Measurements from ENCODE around the gene TUBD1.
"Not testable (repeated sequence)": the region's sequence is repeated elsewhere in the genome, so short reads cannot be mapped to it uniquely, and the experiment has no call there.

TUBD1 gene

GRCh38 chr17:59838052-59838916, 54.5 kb downstream of the TUBD1 start:
- TF ChIP-seq POLR2AphosphoS5 (IDR thresholded peaks at IDR 0.05; ENCODE audit: low read depth, low read length) (peak; percentile 24; the same call in 1 of the 2 replicates), POLR2A (IDR thresholded peaks at IDR 0.05; ENCODE audit: low read depth, low read length) (0 out of 2 replicates have a peak, but pooled peaks have one; percentile 21), TAF1 (IDR thresholded peaks at IDR 0.05; ENCODE audit: borderline replicate concordance, low read depth, low read length) (no peak)
- FAIRE-seq = no peak
- no peak for DNase-seq (ENCODE audit: insufficient read length)

- peak; percentile 14 for FAIRE-seq
- DNase-seq (ENCODE audit: insufficient read length) = no peak
Observed at GRCh38 chr17:59837308-59838051, 55.3 kb downstream of the TUBD1 start.

GRCh38 chr17:59832883-59833379, 59.8 kb downstream of the TUBD1 start:
- no peak for DNase-seq (ENCODE audit: insufficient read length)
- TF ChIP-seq POLR2AphosphoS5 (IDR thresholded peaks at IDR 0.05; ENCODE audit: low read depth, low read length) = no peak
- no peak for TF ChIP-seq TAF1 (IDR thresholded peaks at IDR 0.05; ENCODE audit: borderline replicate concordance, low read depth, low read length)
- no peak for TF ChIP-seq POLR2A (IDR thresholded peaks at IDR 0.05; ENCODE audit: low read depth, low read length)
- no peak for FAIRE-seq

More at GRCh38 chr17:59837308-59838051, 55.3 kb downstream of the TUBD1 start:
- TF ChIP-seq POLR2A (IDR thresholded peaks at IDR 0.05; ENCODE audit: low read depth, low read length) = peak; percentile 99
- peak; percentile 97 for TF ChIP-seq TAF1 (IDR thresholded peaks at IDR 0.05; ENCODE audit: borderline replicate concordance, low read depth, low read length)
- TF ChIP-seq POLR2AphosphoS5 (IDR thresholded peaks at IDR 0.05; ENCODE audit: low read depth, low read length) = peak; percentile 99

- FAIRE-seq = peak; percentile 67
- no peak for TF ChIP-seq POLR2AphosphoS5 (IDR thresholded peaks at IDR 0.05; ENCODE audit: low read depth, low read length)
- no peak for TF ChIP-seq POLR2A (IDR thresholded peaks at IDR 0.05; ENCODE audit: low read depth, low read length)
- no peak for TF ChIP-seq TAF1 (IDR thresholded peaks at IDR 0.05; ENCODE audit: borderline replicate concordance, low read depth, low read length)
Observed at GRCh38 chr17:59830846-59831486, 61.8 kb downstream of the TUBD1 start.

GRCh38 chr17:59830007-59830630, 62.6 kb downstream of the TUBD1 start:
- no peak for FAIRE-seq
- TF ChIP-seq POLR2A (IDR thresholded peaks at IDR 0.05; ENCODE audit: low read depth, low read length) = no peak
- no peak for TF ChIP-seq POLR2AphosphoS5 (IDR thresholded peaks at IDR 0.05; ENCODE audit: low read depth, low read length)
- no peak for TF ChIP-seq TAF1 (IDR thresholded peaks at IDR 0.05; ENCODE audit: borderline replicate concordance, low read depth, low read length)
- DNase-seq (ENCODE audit: insufficient read length) = no peak

More at GRCh38 chr17:59830846-59831486, 61.8 kb downstream of the TUBD1 start:
- DNase-seq (ENCODE audit: insufficient read length) = no peak

GRCh38 chr17:59829217-59830006, 63.3 kb downstream of the TUBD1 start:
- TF ChIP-seq POLR2A (IDR thresholded peaks at IDR 0.05; ENCODE audit: low read depth, low read length) (peak; percentile 48; the same call in 1 of the 2 replicates), TAF1 (IDR thresholded peaks at IDR 0.05; ENCODE audit: borderline replicate concordance, low read depth, low read length) (no peak), POLR2AphosphoS5 (IDR thresholded peaks at IDR 0.05; ENCODE audit: low read depth, low read length) (peak; percentile 52; the same call in 1 of the 2 replicates)
- FAIRE-seq (peak; percentile 91), DNase-seq (ENCODE audit: insufficient read length) (no peak)

- not testable (repeated sequence) for FAIRE-seq; DNase-seq (ENCODE audit: insufficient read length)
Observed at GRCh38 chr17:59828819-59829216, 63.9 kb downstream of the TUBD1 start.

- FAIRE-seq (no peak), DNase-seq (ENCODE audit: insufficient read length) (no peak)
- no peak; the same call in 1 of the 2 replicates for TF ChIP-seq POLR2AphosphoS5 (IDR thresholded peaks at IDR 0.05; ENCODE audit: low read depth, low read length)
- no peak for TF ChIP-seq TAF1 (IDR thresholded peaks at IDR 0.05; ENCODE audit: borderline replicate concordance, low read depth, low read length)
- no peak for TF ChIP-seq POLR2A (IDR thresholded peaks at IDR 0.05; ENCODE audit: low read depth, low read length)
Observed at GRCh38 chr17:59828478-59828760, 64.3 kb downstream of the TUBD1 start.

GRCh38 chr17:59827721-59828477, 64.8 kb downstream of the TUBD1 start:
- DNase-seq (ENCODE audit: insufficient read length) (no peak), FAIRE-seq (no peak)
- 0 out of 2 replicates have a peak, but pooled peaks have one; percentile 30 for TF ChIP-seq POLR2A (IDR thresholded peaks at IDR 0.05; ENCODE audit: low read depth, low read length)
- peak; percentile 56; the same call in 1 of the 2 replicates for TF ChIP-seq POLR2AphosphoS5 (IDR thresholded peaks at IDR 0.05; ENCODE audit: low read depth, low read length)
- no peak for TF ChIP-seq TAF1 (IDR thresholded peaks at IDR 0.05; ENCODE audit: borderline replicate concordance, low read depth, low read length)

Measured in GM12892 (cell line).